Cardiac fibroblast (primary cell): ENCODE data around the gene PRIMA1.

ENCODE experiments used
- DNase-seq, 2 donors: peaks; one replicate each; pipeline versions ENCODE4 v3.0.0 to v3.0.0-alpha.2; 2010; ENCODE audit warnings: low read depth in 2 of 2
- H3K4me3 ChIP-seq, 2 donors: replicated peaks in 1 of 2; 1 replicate in 1 of 2; 2 replicates in 1 of 2; pipeline ENCODE4 v1.5.1; 2011; ENCODE audit warnings: low read depth in 2 of 2, low read length in 2 of 2, mild to moderate bottlenecking in 2 of 2, moderate library complexity in 1 of 2
- CTCF ChIP-seq: IDR thresholded peaks from one replicate; pipeline ENCODE4 v1.5.1; 2011; ENCODE audit warnings: low read depth, mild to moderate bottlenecking, low read length, inconsistent platforms

Gene PRIMA1

GRCh38 chr14:93669632-93670031, 118.7 kb downstream of the PRIMA1 start:
- no peak overlapping the region for H3K4me3 ChIP-seq
- no peak for TF ChIP-seq CTCF
- no peak for DNase-seq
